Activated T-cell treated with anti-CD3 and anti-CD28 coated beads, Interleukin-2, amount 50 U/mL, for 72 hours (primary cell): Measurements from ENCODE around the gene PROX1. TPM values are rescaled to one million over a fixed set of nuclear protein-coding genes. Genes with fewer than 3 reads are reported as not detected.

Experiments
- ATAC-seq, 2 donors: fragments of 150-1000 bp; cut with Tn5 transposase; replicated peaks in 1 of 2; 2 replicates each; pipeline ENCODE4 v1.10.0; 2021; ENCODE audit warnings: moderate library complexity in 2 of 2, mild to moderate bottlenecking in 1 of 2
- DNase-seq, 2 donors: peaks; one replicate each; pipeline ENCODE4 v3.0.0; 2021 to 2022; ENCODE audit warnings: mixed read lengths in 1 of 2
- H3K27ac Mint-ChIP-seq: one replicate; pipeline ENCODE4 v1.8.0; 2022; ENCODE audit warnings: mild to moderate bottlenecking, moderate library complexity, mixed read lengths
- H3K27me3 Mint-ChIP-seq: one replicate; pipeline ENCODE4 v1.8.0; 2022; ENCODE audit warnings: low read depth, mixed read lengths
- H3K36me3 Mint-ChIP-seq, 2 donors: one replicate each; pipeline ENCODE4 v1.8.0; 2022; ENCODE audit warnings: mixed read lengths in 2 of 2, mild to moderate bottlenecking in 1 of 2; ENCODE audit not compliant: insufficient read depth in 2 of 2
- H3K4me1 Mint-ChIP-seq: one replicate; pipeline ENCODE4 v1.8.0; 2022; ENCODE audit warnings: low read depth, mixed read lengths
- H3K4me3 Mint-ChIP-seq, 2 donors: one replicate each; pipeline ENCODE4 v1.8.0; 2022; ENCODE audit warnings: mild to moderate bottlenecking in 2 of 2, mixed read lengths in 2 of 2, moderate library complexity in 2 of 2
- H3K9me3 Mint-ChIP-seq, 2 donors: one replicate each; pipeline ENCODE4 v1.8.0; 2022; ENCODE audit warnings: mixed read lengths in 2 of 2
- total RNA-seq, 2 donors: library from RNA; stranded (reverse); gene quantifications; one replicate each; pipeline ENCODE4 v1.2.3, GENCODE V29; 2022

PROX1 gene
- total RNA-seq, 2 donors from 2014 or later, result 0.21 TPM; not detected in 1

DNA sequence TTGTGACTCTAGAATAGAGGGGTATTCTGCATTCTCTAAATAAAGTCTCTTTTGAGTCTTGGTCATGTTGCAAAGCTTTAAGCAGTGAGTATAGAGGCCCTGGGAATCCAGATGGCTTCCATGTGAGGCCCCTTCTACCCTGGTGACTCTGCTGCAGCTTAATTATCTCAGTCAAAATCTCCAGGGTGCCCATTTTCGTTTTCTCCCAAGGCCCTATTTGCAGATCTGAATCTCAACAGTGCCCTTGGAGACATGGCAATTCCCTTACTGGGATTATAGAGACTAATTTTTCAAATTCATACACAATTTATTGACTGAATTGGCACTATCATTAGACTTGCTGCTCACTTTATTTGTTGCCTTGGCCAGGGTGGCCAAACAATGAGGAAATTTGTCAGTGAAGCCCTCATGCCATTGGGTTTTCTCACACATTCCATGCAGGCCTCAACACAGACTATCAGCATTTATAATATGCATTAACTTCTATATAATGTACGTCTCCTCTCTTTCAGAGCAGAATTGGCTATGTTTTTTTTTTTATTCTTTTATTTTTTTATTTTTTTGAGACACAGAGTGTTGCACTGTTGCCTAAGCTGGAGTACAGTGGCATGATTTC, 35.1 kb downstream of the PROX1 start:
- DNase-seq, result no peak
- Mint-ChIP-seq H3K27ac (no peak overlapping the region), H3K4me1 (no peaks in the 10 kb centered on the region), H3K27me3 (no peaks in the 10 kb centered on the region), H3K4me3 (no peak overlapping the region), H3K9me3 (no peaks in the 10 kb centered on the region), H3K36me3 (no peaks in the 10 kb centered on the region)
- ATAC-seq, result no peak

DNA sequence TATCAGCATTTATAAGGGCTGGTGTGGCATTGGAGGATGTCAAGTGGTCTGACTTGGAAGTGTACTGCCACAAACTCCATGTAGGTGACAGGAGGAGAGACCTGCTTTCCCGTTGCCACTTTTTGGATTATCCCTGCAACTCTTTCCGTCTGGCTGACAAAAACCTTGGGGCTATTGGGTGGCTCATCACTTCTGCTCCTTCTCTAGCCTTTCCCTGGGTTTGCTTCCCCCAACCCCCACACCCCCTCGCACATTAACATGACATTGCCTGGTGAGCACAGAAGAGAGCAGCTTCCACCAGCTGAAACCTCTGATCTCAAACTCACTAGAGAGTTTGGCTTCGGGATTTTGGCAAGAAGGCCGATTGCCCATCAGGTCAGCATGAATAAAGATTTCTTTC, 39.2 kb downstream of the PROX1 start:
- H3K36me3 Mint-ChIP-seq, result no peaks in the 10 kb centered on the region
- no peak for DNase-seq
- no peak overlapping the region for H3K4me3 Mint-ChIP-seq
- H3K4me1 Mint-ChIP-seq, result no peaks in the 10 kb centered on the region
- ATAC-seq, result no peak
- H3K27ac Mint-ChIP-seq, result no peak overlapping the region
- H3K27me3 Mint-ChIP-seq, result peaks cover 20% of the 10 kb centered on the region
- no peaks in the 10 kb centered on the region for H3K9me3 Mint-ChIP-seq

DNA sequence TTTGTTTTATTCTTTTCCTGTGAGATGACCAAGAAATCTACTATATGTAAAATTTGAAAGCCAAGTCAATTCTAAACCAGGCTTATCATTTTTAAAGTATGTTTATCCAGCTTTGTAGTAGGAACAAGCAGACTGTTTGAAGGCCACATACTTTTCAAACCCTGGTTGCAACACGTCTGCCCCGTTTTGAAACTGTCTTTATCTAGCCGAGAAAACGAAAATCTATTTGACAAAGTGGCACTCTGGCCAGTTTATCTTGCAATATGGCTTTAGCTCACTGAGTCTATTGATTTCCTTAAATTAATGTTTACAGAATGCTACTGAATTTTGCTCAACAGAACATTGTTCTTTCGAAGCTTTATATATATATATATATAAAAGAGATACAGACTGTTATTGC, 39.7 kb downstream of the PROX1 start:
- ATAC-seq (no peak), DNase-seq (no peak)
- no peak overlapping the region for H3K27ac Mint-ChIP-seq
- H3K9me3 Mint-ChIP-seq, result no peaks in the 10 kb centered on the region
- H3K27me3 Mint-ChIP-seq, result peaks cover 20% of the 10 kb centered on the region
- no peaks in the 10 kb centered on the region for H3K36me3 Mint-ChIP-seq
- H3K4me3 Mint-ChIP-seq, result no peak overlapping the region
- H3K4me1 Mint-ChIP-seq, result no peaks in the 10 kb centered on the region

DNA sequence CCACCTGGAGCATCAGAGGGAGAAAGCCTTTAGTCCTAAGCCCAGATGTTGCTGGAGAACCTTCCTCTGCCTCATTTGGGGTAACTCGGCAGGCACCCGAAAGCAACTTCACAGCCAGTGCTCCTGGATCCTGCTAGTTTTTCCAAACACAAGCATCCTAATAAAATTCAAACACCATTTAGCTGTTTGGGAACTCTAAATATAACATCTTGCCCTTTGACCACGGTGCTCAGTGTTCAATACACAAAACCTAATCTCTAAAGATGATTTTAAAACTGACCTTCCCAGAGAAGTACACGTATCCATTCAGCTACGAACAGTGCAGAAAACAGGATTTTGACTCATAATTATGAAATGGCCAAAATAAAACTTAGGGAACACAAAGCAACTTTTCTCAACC, 40.3 kb downstream of the PROX1 start:
- DNase-seq, result no peak
- Mint-ChIP-seq H3K36me3 (no peaks in the 10 kb centered on the region), H3K4me1 (no peaks in the 10 kb centered on the region), H3K27ac (no peak overlapping the region), H3K4me3 (no peak overlapping the region), H3K9me3 (no peaks in the 10 kb centered on the region), H3K27me3 (peaks cover 20% of the 10 kb centered on the region)
- ATAC-seq, result no peak

DNA sequence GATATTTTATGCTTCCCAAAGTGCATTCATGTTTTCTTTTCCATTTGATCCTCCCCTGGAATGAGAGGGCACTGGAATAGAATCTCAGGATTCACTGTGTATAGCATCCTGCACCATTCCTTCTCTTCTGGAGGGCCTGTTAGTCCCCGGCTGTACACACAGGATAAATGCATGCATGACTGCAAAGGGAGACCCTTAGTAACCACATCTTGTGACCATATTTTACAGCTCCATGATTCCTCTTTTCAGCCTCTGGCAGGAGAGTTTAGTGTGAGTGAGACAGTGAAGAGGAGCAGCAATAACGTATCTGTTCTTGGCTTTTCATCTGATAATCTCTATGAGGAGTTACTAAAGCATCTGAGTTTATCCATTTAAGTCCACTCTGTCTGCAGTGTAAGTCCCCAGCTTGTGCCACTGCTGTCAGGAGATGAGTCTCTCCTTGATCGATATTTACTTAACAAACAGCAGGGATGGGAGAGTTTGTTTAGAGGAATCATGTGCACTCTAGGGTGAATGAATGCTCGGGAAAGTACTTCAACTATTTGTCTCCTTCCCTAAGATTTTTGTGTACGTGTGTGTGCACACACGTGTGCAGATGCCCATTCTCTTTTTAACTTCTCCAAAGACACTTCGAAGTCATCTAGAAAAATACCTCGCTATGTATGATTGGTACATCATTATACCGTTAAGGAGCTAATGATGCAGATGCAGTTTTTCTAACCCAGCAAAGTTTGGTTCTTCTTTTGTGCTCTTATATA, 41.1 kb downstream of the PROX1 start:
- H3K27ac Mint-ChIP-seq, result no peak overlapping the region
- H3K4me1 Mint-ChIP-seq, result no peaks in the 10 kb centered on the region
- ATAC-seq (no peak), DNase-seq (no peak)
- no peaks in the 10 kb centered on the region for H3K9me3 Mint-ChIP-seq
- no peak overlapping the region for H3K4me3 Mint-ChIP-seq
- no peaks in the 10 kb centered on the region for H3K36me3 Mint-ChIP-seq
- peaks cover 20% of the 10 kb centered on the region for H3K27me3 Mint-ChIP-seq

DNA sequence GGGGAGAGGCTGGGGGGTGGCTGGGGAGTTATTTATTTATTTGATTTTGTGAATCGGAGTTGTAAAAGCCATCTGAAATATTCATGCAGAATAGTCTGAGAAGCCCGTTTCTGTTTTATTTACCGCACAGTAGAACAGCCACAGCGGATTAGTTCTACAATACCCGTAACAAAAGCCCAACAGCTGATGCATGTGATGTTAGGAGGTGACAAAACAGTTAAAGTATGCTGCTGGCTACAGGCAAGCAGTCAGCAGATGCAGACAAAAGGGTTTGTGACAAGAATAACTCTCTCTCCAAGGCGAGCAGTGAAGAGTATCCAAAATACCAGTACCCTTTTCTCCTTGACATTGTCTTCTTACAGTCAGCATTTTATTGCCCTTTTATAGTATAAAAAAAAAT, 42.0 kb downstream of the PROX1 start:
- ATAC-seq, result no peak

DNA sequence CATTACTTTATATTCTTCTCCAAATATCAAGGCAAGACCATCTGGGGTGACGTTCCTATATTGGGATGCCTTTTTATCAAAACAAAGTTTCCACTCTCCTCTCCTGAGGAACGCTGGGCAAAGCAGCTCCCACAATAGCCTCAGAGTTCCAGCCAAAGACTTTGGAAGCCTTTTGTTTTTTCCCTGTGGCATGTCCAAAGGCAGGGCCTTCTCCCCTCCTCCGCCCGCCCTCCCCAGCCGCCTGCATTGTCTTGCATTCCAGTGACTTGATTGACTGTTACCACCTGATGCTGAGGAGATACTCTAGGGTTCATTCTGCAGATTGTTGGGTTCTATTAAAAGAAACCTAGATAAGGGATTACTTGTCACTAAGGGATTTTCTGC, 43.5 kb downstream of the PROX1 start:
- no peak for ATAC-seq

More for the DNA sequence above, 42.0 kb downstream of the PROX1 start:
- Mint-ChIP-seq H3K4me1 (no peaks in the 10 kb centered on the region), H3K27ac (no peak overlapping the region), H3K9me3 (no peaks in the 10 kb centered on the region), H3K4me3 (no peak overlapping the region), H3K36me3 (no peaks in the 10 kb centered on the region), H3K27me3 (peaks cover 20% of the 10 kb centered on the region)
- DNase-seq, result no peak

DNA sequence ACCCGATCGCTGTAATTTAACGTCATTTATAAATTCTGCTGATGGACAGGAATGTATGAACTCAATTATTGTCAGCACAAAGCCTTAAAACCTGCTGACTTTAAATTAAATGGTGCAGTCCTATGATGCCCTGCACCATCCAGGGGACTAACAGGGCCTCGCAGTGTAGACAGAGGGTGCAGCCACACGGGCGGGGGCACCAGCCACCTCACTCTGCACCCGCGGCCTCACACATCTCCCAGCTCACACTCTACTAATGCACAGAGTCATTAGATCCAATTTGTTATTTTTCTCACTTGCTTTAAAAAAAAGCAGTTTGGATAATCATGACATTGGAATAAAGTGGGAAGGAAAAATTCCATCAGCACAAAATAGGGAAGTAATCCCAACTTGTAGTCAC, 49.7 kb downstream of the PROX1 start:
- ATAC-seq, result no peak
- Mint-ChIP-seq H3K9me3 (peaks cover 0 to 2% of the 10 kb centered on the region in 2 donors), H3K4me1 (no peaks in the 10 kb centered on the region), H3K36me3 (no peaks in the 10 kb centered on the region), H3K4me3 (no peak overlapping the region), H3K27me3 (peaks cover 5% of the 10 kb centered on the region), H3K27ac (no peak overlapping the region)
- DNase-seq, result no peak

More for the DNA sequence above, 43.5 kb downstream of the PROX1 start:
- Mint-ChIP-seq H3K4me1 (no peaks in the 10 kb centered on the region), H3K9me3 (peaks cover 0 to 2% of the 10 kb centered on the region in 2 donors), H3K36me3 (no peaks in the 10 kb centered on the region), H3K27ac (no peak overlapping the region), H3K27me3 (peaks cover 20% of the 10 kb centered on the region), H3K4me3 (no peak overlapping the region)
- no peak for DNase-seq

DNA sequence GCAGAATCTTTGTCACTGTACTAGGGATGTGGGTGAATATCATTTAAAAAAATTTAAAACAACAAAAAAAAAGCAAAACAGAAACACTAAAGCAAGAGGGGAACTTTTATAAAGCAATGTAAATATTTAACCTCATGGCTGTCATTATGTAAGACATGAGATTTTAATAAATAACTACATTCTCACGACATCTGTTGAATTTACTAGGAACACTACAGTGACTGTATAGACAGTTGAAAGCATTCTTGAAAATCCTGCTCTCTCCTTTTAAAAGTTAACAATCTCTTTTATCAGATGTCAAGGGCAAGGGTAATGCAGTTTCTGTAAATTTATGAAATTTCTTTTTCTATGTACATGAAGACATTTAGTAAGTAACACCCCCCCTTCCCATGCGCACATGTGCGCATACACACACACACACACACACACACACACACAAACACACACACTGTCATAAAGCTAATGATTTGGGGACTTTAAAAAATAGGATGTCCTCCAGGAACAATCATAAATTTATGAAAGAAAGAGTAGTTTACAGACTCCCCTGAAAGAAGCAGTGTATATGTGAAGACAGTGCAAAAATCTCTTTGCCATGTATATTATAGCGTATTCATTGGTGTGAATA, 51.7 kb downstream of the PROX1 start:
- Mint-ChIP-seq H3K4me1 (no peaks in the 10 kb centered on the region), H3K36me3 (no peaks in the 10 kb centered on the region), H3K27ac (no peak overlapping the region), H3K27me3 (peaks cover 5% of the 10 kb centered on the region), H3K4me3 (no peak overlapping the region), H3K9me3 (peaks cover 0 to 2% of the 10 kb centered on the region in 2 donors)
- ATAC-seq (no peak), DNase-seq (no peak)

DNA sequence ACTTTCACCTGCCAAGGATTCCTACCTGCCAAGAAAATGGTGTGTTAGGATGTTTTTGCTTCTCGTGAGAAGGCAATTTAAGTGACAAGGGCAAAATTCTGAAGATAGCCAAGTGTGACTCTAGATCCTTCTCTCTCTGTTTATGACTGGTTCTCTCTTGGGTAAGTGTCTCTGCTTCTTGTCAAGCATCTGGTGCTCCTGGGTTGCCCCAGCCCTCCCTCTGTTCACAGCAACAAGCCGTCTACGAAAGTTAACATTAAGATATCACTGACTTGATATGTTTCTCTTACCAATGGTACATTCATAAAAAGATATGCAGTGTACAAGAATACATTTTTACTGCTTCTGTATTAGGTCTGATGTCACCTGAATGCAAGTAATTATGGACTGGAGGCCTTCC, 55.4 kb downstream of the PROX1 start:
- ATAC-seq (no peak), DNase-seq (no peak)
- H3K27me3 Mint-ChIP-seq, result peaks cover 5% of the 10 kb centered on the region
- peaks cover 3 to 6% of the 10 kb centered on the region in 2 donors for H3K9me3 Mint-ChIP-seq
- peaks cover 0 to 4% of the 10 kb centered on the region in 2 donors for H3K36me3 Mint-ChIP-seq
- no peaks in the 10 kb centered on the region for H3K4me1 Mint-ChIP-seq
- H3K27ac Mint-ChIP-seq, result no peak overlapping the region
- no peak overlapping the region for H3K4me3 Mint-ChIP-seq

DNA sequence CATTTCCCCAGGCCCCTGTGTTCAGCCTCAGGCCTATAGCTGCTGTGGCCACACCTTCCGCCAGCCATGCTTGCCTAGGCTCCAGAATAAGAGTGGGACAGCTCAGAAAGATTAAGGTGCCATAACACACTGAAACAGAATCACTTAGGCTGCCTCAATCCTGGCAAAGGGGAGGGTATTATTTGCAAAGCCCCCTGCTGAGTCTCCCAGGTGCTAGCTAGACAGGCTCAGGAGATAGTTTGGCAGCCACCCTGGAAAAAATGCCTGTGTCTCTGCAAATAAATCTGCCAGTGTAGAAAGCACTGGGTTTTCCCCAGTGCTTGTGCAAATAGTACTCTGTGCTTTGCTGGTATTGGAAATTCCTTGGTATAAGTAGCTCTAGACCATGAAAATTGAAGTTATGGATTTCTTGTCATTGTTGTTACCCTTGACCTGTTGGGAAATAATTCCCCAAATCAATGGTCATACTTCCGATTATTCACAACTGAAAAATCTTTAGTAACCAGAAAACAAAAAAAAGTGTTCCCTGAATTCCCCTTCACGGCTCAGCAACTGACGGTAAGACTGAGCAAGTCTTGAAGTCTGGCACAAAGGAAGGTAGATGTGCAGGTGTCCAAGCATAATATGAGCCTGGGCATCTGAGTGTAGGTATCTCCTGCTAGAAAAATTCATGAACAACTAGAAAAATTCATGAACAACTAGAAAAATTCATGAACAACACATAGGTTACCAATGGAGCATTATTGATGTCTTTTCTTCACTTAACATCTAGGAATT, 56.9 kb downstream of the PROX1 start:
- no peak overlapping the region for H3K27ac Mint-ChIP-seq
- H3K4me3 Mint-ChIP-seq, result no peak overlapping the region

DNA sequence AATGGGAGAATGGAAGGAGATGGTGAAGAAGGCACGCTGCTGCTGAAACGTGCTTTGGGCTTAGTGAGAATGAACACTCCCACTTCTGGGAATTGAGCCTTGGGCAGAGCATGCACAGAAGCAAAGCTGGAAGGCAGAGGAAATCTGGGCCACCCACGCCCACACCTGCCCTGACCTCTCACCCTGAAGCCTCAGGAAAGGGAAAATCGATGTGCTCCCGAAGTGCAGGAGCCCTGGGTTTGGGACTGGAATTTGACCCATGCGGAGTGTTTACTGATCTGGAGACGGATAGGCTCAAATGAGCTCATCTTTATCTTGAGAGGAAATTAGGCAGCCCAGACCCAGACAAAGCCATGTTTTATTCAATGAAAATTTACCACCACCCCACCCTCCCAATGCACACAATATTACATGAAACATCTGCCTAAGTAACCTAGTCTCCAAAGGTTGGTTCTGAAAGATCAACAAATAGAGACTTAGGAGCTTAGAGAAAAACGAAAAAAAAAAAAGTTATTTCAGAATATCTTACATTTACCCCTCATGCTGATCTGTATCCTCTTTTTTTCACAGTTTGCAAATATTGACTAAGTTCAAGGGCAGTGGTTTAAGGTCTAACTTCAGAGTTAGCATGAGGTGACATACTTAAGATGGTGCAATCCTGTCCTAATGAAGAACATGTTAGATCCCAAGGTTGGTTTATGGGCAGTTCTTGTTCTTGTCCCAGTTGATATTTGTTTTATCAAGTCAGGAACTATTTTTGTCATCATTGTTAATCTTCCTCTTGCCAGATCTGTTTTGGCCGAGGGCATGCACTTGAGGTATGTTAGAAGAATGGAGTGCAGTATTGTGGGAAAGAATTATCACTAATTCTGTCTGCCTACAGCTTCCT, 63.0 kb downstream of the PROX1 start:
- Mint-ChIP-seq H3K27ac (no peak overlapping the region), H3K27me3 (no peaks in the 10 kb centered on the region)
- ATAC-seq, result no peak

More for the DNA sequence above, 56.9 kb downstream of the PROX1 start:
- DNase-seq, result no peak
- peaks cover 3 to 6% of the 10 kb centered on the region in 2 donors for H3K9me3 Mint-ChIP-seq
- H3K27me3 Mint-ChIP-seq, result peaks cover 5% of the 10 kb centered on the region
- H3K36me3 Mint-ChIP-seq, result peaks cover 0 to 4% of the 10 kb centered on the region in 2 donors
- ATAC-seq, result no peak
- H3K4me1 Mint-ChIP-seq, result no peaks in the 10 kb centered on the region

More for the DNA sequence above, 63.0 kb downstream of the PROX1 start:
- H3K4me3 Mint-ChIP-seq, result no peak overlapping the region
- DNase-seq, result no peak
- H3K9me3 Mint-ChIP-seq, result peaks cover 3 to 6% of the 10 kb centered on the region in 2 donors
- H3K36me3 Mint-ChIP-seq, result peaks cover 0 to 4% of the 10 kb centered on the region in 2 donors
- no peaks in the 10 kb centered on the region for H3K4me1 Mint-ChIP-seq
